BJ (cell line): ENCODE results near the gene SYPL1. TPM values are rescaled to one million over a fixed set of nuclear protein-coding genes. Genes with fewer than 3 reads are reported as not detected.

Experiments used
- CTCF ChIA-PET: fragments of 350-600 bp; formaldehyde crosslinking; extraction: SDS; loops from one replicate; lab custom pipeline; 2021; ENCODE audit warnings: antibody characterized with exemption, inconsistent platforms; lab: Yijun Ruan, JAX
- POLR2A ChIA-PET: fragments of 300-600 bp; sonication (Branson Sonifier 250); formaldehyde crosslinking; extraction: SDS; loops from one replicate; lab custom pipeline; 2021; ENCODE audit warnings: antibody characterized with exemption; lab: Charles Lee
- DNase-seq: peaks from one replicate; pipeline ENCODE4 v3.0.0-alpha.2; 2011; ENCODE audit warnings: low read depth
- H3K27me3 ChIP-seq: 2 replicates; pipeline ENCODE4 v1.6.0; 2011; ENCODE audit warnings: low read length; ENCODE audit not compliant: control insufficient read depth, insufficient read depth
- H3K36me3 ChIP-seq: 2 replicates; pipeline ENCODE4 v1.5.1; 2011; ENCODE audit warnings: low read length; ENCODE audit not compliant: control insufficient read depth, insufficient read depth
- H3K4me3 ChIP-seq: 2 replicates; pipeline ENCODE4 v1.5.1; 2011; ENCODE audit warnings: low read depth, mild to moderate bottlenecking, control low read depth, low read length
- polyA plus RNA-seq: library from polyadenylated mRNA; depleted of rRNA; stranded (reverse); fragments of >200 nt; gene quantifications from 2 replicates; pipeline ENCODE4 v1.2.3, GENCODE V29; 2011
- TF ChIP-seq, protein P1 (sequence below): IDR thresholded peaks from 2 replicates; pipeline ENCODE4 v1.5.1; 2011; ENCODE audit warnings: low read depth, mild to moderate bottlenecking, control low read depth, inconsistent platforms, low read length, moderate library complexity; ENCODE audit not compliant: insufficient read depth

Gene SYPL1
- polyA plus RNA-seq, 1 experiment = 39.9 TPM

DNA sequence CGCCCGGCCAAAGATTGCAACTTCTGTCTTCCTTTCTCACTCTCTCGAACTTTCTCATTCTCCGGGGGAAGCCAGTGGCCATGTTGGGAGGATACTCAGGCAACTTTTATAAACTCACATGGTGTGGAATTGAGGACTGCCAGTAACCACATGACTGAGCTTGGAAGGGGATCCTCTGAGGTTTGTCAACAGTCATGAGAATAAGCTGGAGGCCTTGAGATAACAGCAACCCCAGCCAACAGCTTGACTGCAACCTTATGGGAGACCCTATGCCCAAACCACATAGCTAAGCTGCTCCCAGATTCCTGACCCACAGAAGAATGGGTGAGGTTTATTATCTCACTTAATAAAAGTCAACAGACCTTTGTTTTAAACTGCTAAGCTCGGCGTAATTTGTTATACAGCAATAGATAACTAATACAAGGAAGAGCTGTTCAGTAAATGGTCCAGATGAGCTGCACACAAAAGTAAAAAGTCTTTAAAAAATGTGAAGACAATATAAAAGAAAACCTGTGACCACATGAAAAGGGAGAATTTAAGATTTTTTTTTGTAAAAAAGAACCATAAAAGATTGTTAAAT, 9.6 kb downstream of the SYPL1 start:
- POLR2A ChIA-PET = no interaction called here
- CTCF ChIA-PET = interaction anchor here (1.0 to 1.5 kb wide), 4 partner anchors 9 to 52 kb away, joined by 3 to 4 read pairs (median 3); partner anchors contain the start of gene SYPL1
- no peak overlapping the region for H3K4me3 ChIP-seq
- H3K27me3 ChIP-seq = no peaks in the 10 kb centered on the region
- TF ChIP-seq, protein P1, sequence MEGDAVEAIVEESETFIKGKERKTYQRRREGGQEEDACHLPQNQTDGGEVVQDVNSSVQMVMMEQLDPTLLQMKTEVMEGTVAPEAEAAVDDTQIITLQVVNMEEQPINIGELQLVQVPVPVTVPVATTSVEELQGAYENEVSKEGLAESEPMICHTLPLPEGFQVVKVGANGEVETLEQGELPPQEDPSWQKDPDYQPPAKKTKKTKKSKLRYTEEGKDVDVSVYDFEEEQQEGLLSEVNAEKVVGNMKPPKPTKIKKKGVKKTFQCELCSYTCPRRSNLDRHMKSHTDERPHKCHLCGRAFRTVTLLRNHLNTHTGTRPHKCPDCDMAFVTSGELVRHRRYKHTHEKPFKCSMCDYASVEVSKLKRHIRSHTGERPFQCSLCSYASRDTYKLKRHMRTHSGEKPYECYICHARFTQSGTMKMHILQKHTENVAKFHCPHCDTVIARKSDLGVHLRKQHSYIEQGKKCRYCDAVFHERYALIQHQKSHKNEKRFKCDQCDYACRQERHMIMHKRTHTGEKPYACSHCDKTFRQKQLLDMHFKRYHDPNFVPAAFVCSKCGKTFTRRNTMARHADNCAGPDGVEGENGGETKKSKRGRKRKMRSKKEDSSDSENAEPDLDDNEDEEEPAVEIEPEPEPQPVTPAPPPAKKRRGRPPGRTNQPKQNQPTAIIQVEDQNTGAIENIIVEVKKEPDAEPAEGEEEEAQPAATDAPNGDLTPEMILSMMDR = no peak
- no peak for DNase-seq
- H3K36me3 ChIP-seq = 0 out of 2 replicates have a peak, but pooled peaks cover 1% of the 10 kb centered on the region

- H3K27me3 ChIP-seq = no peaks in the 10 kb centered on the region
- TF ChIP-seq, protein P1 = no peak
- ChIA-PET POLR2A (no interaction called here), CTCF (interaction anchor here (1.1 to 1.4 kb wide), 2 partner anchors 45 to 53 kb away, joined by 3 read pairs; no protein-coding TSS in a partner anchor)
- no peak for DNase-seq
- 0 out of 2 replicates have a peak, but pooled peaks cover 1% of the 10 kb centered on the region for H3K36me3 ChIP-seq
- no peak overlapping the region for H3K4me3 ChIP-seq
Measured at GRCh38 chr7:106101726-106102125, 10.4 kb downstream of the SYPL1 start.

DNA sequence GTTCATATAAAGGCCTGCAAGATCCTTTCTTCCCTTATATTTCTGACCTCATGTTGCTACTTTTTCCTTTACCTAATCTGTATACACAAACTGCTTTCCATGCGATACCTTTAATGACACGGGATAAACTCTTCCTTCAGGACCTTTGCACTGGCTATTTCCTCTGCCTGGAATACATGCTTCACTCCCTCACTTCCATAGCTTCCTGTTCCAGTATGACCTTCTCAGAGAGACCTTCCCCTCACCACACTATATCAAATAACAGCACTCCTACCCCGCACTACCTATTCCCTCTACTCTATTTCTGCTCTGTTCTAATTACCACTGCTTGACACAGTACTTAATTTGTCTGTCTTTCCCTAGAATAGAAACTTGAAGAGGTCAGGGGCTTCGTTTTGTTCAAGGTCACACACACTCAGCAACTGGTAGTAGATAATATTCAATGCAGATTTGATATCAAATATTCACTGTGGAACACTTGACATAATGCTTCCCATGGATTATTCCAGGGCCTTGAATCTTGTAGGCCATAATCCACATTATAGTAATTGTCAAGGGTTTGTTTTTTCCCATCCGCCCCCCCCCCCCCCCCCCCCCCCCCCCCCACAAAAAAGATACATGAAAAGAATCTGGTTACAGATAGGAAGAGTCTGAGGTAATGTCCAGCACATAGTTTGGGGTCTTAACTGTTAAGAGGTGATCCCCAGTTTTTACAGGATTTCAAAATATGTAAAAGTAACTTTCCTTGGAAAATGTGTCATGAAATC, 11.1 kb downstream of the SYPL1 start:
- Histone ChIP-seq H3K4me3 (no peak overlapping the region), H3K36me3 (0 out of 2 replicates have a peak, but pooled peaks cover 1% of the 10 kb centered on the region), H3K27me3 (no peaks in the 10 kb centered on the region)
- POLR2A ChIA-PET = no interaction called here
- TF ChIP-seq, protein P1 = no peak
- CTCF ChIA-PET = interaction anchor here (1.0 kb wide), 1 partner anchor 17 kb away, joined by 3 read pairs; no protein-coding TSS in a partner anchor
- DNase-seq = no peak

DNA sequence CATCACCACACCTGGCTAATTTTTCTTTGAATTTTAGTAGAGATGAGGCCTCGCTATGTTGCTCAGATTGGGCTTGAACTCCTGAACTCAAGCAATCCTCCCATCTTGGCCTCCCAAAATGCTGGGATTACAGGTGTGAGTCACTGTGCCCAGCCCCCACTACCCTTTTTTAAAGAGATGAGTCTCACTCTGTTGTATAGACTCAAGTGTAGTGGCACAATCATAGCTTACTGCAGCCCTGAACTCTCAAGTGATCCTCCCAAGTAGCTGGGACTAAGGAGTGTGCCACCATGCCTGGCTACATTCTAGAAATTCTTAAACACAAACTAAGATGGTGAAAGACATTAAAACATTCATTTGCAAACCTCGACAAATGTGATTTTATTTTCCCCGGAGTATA, 12.6 kb downstream of the SYPL1 start:
- POLR2A ChIA-PET = no interaction called here
- TF ChIP-seq, protein P1 = no peak
- CTCF ChIA-PET = interaction anchor here (0.6 to 0.7 kb wide), 2 partner anchors 20 to 409 kb away, joined by 3 read pairs; no protein-coding TSS in a partner anchor

GRCh38 chr7:106098889-106099288, 13.2 kb downstream of the SYPL1 start:
- TF ChIP-seq, protein P1 = no peak
- 0 out of 2 replicates have a peak, but pooled peaks cover 1% of the 10 kb centered on the region for H3K36me3 ChIP-seq
- no peak overlapping the region for H3K4me3 ChIP-seq
- ChIA-PET CTCF (interaction anchor here (0.7 kb wide), 1 partner anchor 408 kb away, joined by 3 read pairs; no protein-coding TSS in a partner anchor), POLR2A (no interaction called here)
- DNase-seq = no peak
- no peaks in the 10 kb centered on the region for H3K27me3 ChIP-seq

More for the DNA sequence above, 12.6 kb downstream of the SYPL1 start:
- no peak for DNase-seq
- Histone ChIP-seq H3K4me3 (no peak overlapping the region), H3K36me3 (0 out of 2 replicates have a peak, but pooled peaks cover 1% of the 10 kb centered on the region), H3K27me3 (no peaks in the 10 kb centered on the region)
